H9 (cell line): ENCODE data around the gene DOC2B. TPM values are rescaled to one million over a fixed set of nuclear protein-coding genes. Genes with fewer than 3 reads are reported as not detected.

Source experiments
- DNase-seq: peaks from one replicate; pipeline ENCODE4 v3.0.0-alpha.2; 2017
- H2AFZ ChIP-seq: one replicate; pipeline ENCODE4 v1.6.1; 2013; ENCODE audit warnings: mild to moderate bottlenecking, low read length, control low read depth, moderate library complexity
- H2AK5ac ChIP-seq: 2 replicates; pipeline ENCODE4 v1.6.1; 2013; ENCODE audit warnings: low read length, control low read depth, mixed read lengths; ENCODE audit not compliant: insufficient read length
- H2BK120ac ChIP-seq: one replicate; pipeline ENCODE4 v1.6.1; 2013; ENCODE audit warnings: low read depth, mild to moderate bottlenecking, low read length, control low read depth, inconsistent platforms; ENCODE audit not compliant: poor library complexity, severe bottlenecking
- H2BK12ac ChIP-seq: 2 replicates; pipeline ENCODE4 v1.6.1; 2013; ENCODE audit warnings: low read length, control low read depth, mixed read lengths, low read depth; ENCODE audit not compliant: insufficient read length
- H2BK15ac ChIP-seq: 2 replicates; pipeline ENCODE4 v1.6.1; 2013; ENCODE audit warnings: low read depth, low read length, control low read depth
- H2BK20ac ChIP-seq: one replicate; pipeline ENCODE4 v1.6.1; 2013; ENCODE audit warnings: low read depth, mild to moderate bottlenecking, low read length, control low read depth, inconsistent platforms; ENCODE audit not compliant: poor library complexity, severe bottlenecking
- H2BK5ac ChIP-seq: 2 replicates; pipeline ENCODE4 v1.6.1; 2013; ENCODE audit warnings: low read length, control low read depth, mixed read lengths; ENCODE audit not compliant: insufficient read length
- H3K14ac ChIP-seq: 2 replicates; pipeline ENCODE4 v1.6.1; 2013; ENCODE audit warnings: low read length, control low read depth; ENCODE audit not compliant: insufficient read depth
- H3K18ac ChIP-seq: 2 replicates; pipeline ENCODE4 v1.6.1; 2013; ENCODE audit warnings: low read depth, mild to moderate bottlenecking, mixed read lengths, low read length, control low read depth; ENCODE audit not compliant: insufficient read length
- H3K23ac ChIP-seq: 2 replicates; pipeline ENCODE4 v1.6.1; 2013; ENCODE audit warnings: low read length, control low read depth, mixed read lengths, low read depth; ENCODE audit not compliant: insufficient read length
- H3K23me2 ChIP-seq: 2 replicates; pipeline ENCODE4 v1.6.1; 2013; ENCODE audit warnings: low read depth, mild to moderate bottlenecking, mixed read lengths, low read length, control low read depth; ENCODE audit not compliant: insufficient read length, poor library complexity, severe bottlenecking
- H3K27ac ChIP-seq: 2 replicates; pipeline ENCODE4 v1.5.1; 2013; ENCODE audit warnings: low read length, control low read depth, mixed read lengths, low read depth; ENCODE audit not compliant: insufficient read length
- H3K27me3 ChIP-seq: 2 replicates; pipeline ENCODE4 v1.6.1; 2013; ENCODE audit warnings: low read length, control low read depth, inconsistent platforms; ENCODE audit not compliant: insufficient read depth
- H3K4ac ChIP-seq: 2 replicates; pipeline ENCODE4 v1.6.1; 2013; ENCODE audit warnings: low read depth, mild to moderate bottlenecking, control low read depth, inconsistent platforms, low read length, moderate library complexity
- H3K4me1 ChIP-seq: 2 replicates; pipeline ENCODE4 v1.6.1; 2013; ENCODE audit warnings: low read length, control low read depth, inconsistent platforms; ENCODE audit not compliant: insufficient read depth
- H3K4me2 ChIP-seq: 2 replicates; pipeline ENCODE4 v1.6.1; 2013; ENCODE audit warnings: low read length, control low read depth, mixed read lengths; ENCODE audit not compliant: insufficient read length, insufficient read depth
- H3K56ac ChIP-seq: 2 replicates; pipeline ENCODE4 v1.6.1; 2013; ENCODE audit warnings: low read depth, mild to moderate bottlenecking, mixed read lengths, low read length, control low read depth; ENCODE audit not compliant: insufficient read length
- H3K79me1 ChIP-seq: 2 replicates; pipeline ENCODE4 v1.6.1; 2013; ENCODE audit warnings: low read depth, mild to moderate bottlenecking, moderate library complexity, low read length, control low read depth, inconsistent platforms; ENCODE audit not compliant: insufficient read depth, poor library complexity, severe bottlenecking
- H3K79me2 ChIP-seq: 2 replicates; pipeline ENCODE4 v1.6.1; 2013; ENCODE audit warnings: low read length, control low read depth, inconsistent platforms; ENCODE audit not compliant: insufficient read depth
- H3K9ac ChIP-seq: 2 replicates; pipeline ENCODE4 v1.6.1; 2013; ENCODE audit warnings: low read length, control low read depth, mixed read lengths; ENCODE audit not compliant: insufficient read length; ENCODE audit errors: extremely low read depth
- H3K9me3 ChIP-seq: one replicate; pipeline ENCODE4 v1.6.1; 2013; ENCODE audit warnings: low read depth, low read length, inconsistent platforms; ENCODE audit not compliant: control insufficient read depth
- H3T11ph ChIP-seq: one replicate; pipeline ENCODE4 v1.6.1; 2013; ENCODE audit warnings: mild to moderate bottlenecking, low read length, control low read depth, inconsistent platforms
- H4K20me1 ChIP-seq: one replicate; pipeline ENCODE4 v1.6.1; 2013; ENCODE audit not compliant: control insufficient read depth, insufficient read length, insufficient read depth
- H4K5ac ChIP-seq: 2 replicates; pipeline ENCODE4 v1.6.1; 2013; ENCODE audit warnings: low read depth, mild to moderate bottlenecking, mixed read lengths, low read length, control low read depth; ENCODE audit not compliant: insufficient read length
- H4K8ac ChIP-seq: replicated peaks from 2 replicates; pipeline ENCODE4 v1.6.1; 2013; ENCODE audit warnings: low read length, control low read depth, mixed read lengths, low read depth; ENCODE audit not compliant: insufficient read length
- H4K91ac ChIP-seq: 2 replicates; pipeline ENCODE4 v1.6.1; 2013; ENCODE audit warnings: low read depth, mild to moderate bottlenecking, moderate library complexity, mixed read lengths, low read length, control low read depth; ENCODE audit not compliant: insufficient read length
- H3K27ac Mint-ChIP-seq, 3 experiments: 2 replicates in 2 of 3; 3 replicates in 1 of 3; pipeline ENCODE4 v1.8.0; 2020 to 2021; ENCODE audit warnings: mixed read lengths in 3 of 3, mild to moderate bottlenecking in 1 of 3, moderate library complexity in 1 of 3
- H3K27me3 Mint-ChIP-seq: 2 replicates; pipeline ENCODE4 v1.8.0; 2021; ENCODE audit warnings: low read depth, mild to moderate bottlenecking, moderate library complexity, mixed read lengths
- H3K36me3 Mint-ChIP-seq, 3 experiments: 2 replicates in 2 of 3; 3 replicates in 1 of 3; pipeline ENCODE4 v1.8.0; 2020 to 2021; ENCODE audit warnings: low read depth in 3 of 3, mixed read lengths in 3 of 3; ENCODE audit not compliant: insufficient read depth in 1 of 3
- H3K4me1 Mint-ChIP-seq, 2 experiments: 2 replicates each; pipeline ENCODE4 v1.8.0; 2020; ENCODE audit warnings: mixed read lengths in 2 of 2
- H3K4me3 Mint-ChIP-seq, 2 experiments: 2 replicates in 1 of 2; 3 replicates in 1 of 2; pipeline ENCODE4 v1.8.0; 2020 to 2021; ENCODE audit warnings: mild to moderate bottlenecking in 2 of 2, mixed read lengths in 2 of 2, moderate library complexity in 1 of 2
- H3K9me3 Mint-ChIP-seq, 2 experiments: 2 replicates in 1 of 2; 3 replicates in 1 of 2; pipeline ENCODE4 v1.8.0; 2020; ENCODE audit warnings: mild to moderate bottlenecking in 2 of 2, mixed read lengths in 2 of 2, moderate library complexity in 1 of 2
- WGBS: extraction: QIAGEN DNeasy Blood & Tissue Kit; methylation state at CpG from one replicate; pipeline ENCODE4 v1.1.7; 2013; ENCODE audit warnings: missing lambda C conversion rate, low lambda C conversion rate, mixed read lengths; ENCODE audit not compliant: insufficient read length; ENCODE audit errors: extremely low coverage; 5-methylcytosine and 5-hydroxymethylcytosine counted together
- total RNA-seq: library from RNA; stranded (reverse); gene quantifications from 2 replicates; pipeline ENCODE4 v1.2.1, GENCODE V29; 2021
- TF ChIP-seq, protein P1 (sequence below): fragments of 200-600 bp; sonication (generic); conservative IDR thresholded peaks from 3 replicates; pipeline ENCODE4 v1.8.0; 2021; ENCODE audit warnings: antibody characterized with exemption, mild to moderate bottlenecking

Gene DOC2B
- total RNA-seq, 1 experiment from 2014 or later, result 2.1 TPM

DNA sequence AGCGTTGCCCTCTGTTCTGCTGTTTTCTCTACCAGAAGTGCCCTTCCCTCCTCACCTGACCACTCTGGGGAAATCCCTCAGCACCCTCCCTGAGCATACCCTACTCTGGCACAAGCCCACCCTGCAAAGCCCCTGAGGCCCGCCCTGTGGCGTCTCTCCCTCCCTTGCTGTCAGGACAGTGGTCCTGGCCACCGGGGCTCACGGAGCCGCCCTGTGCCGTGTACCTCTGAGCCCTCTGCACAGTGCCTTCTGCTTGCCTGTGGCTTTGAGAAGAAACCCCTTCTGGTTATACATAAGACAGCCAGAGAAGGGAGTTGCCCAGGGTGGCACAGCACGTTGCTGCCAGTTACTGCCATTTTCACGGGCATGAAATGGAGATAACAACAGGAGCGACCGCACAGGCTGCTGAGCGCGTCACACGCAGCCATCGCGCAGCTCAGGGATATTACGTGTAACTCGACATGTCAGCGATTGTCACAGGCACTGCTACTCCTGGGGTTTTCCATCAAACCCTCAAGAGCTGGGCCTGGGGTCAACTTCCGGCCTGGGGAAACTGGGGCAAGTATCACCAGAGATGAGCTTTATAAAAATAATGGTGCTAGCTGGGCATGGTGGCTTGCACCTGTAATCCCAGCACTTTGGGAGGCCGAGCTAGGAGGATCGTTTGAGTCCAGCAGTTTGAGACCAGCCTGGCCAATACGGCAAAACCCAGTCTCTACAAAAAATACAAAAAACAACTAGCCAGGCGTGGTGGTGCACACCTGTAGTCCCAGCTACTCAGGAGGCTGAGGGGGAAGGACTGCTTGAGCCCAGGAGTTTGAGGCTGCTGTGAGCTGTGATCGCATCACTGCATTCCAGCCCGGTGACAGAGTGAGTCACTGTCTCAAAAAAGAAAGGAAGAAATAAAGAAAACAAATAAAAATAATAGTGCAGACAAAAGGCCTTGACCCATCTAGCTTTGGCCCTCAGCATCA is 29.3 kb downstream of the DOC2B start:
- Histone ChIP-seq H3K4me1 (no peaks in the 10 kb centered on the region), H3K27ac (no peak overlapping the region), H3K23ac (no peak overlapping the region), H2BK15ac (no peak overlapping the region), H2AFZ (no peak overlapping the region), H4K5ac (no peak overlapping the region), H2BK5ac (no peak overlapping the region), H2AK5ac (no peak overlapping the region), H3K4ac (no peak overlapping the region), H2BK120ac (no peak overlapping the region), H3K18ac (no peak overlapping the region), H2BK20ac (no peak overlapping the region), H4K91ac (no peak overlapping the region), H3K14ac (no peak overlapping the region), H3K23me2 (no peaks in the 10 kb centered on the region), H4K8ac (no peak overlapping the region), H3K27me3 (no peaks in the 10 kb centered on the region), H3T11ph (no peak overlapping the region), H3K56ac (no peak overlapping the region), H2BK12ac (no peak overlapping the region), H3K4me2 (no peak overlapping the region), H3K79me1 (no peaks in the 10 kb centered on the region), H3K9me3 (no peaks in the 10 kb centered on the region), H4K20me1 (no peaks in the 10 kb centered on the region), H3K79me2 (no peaks in the 10 kb centered on the region), H3K9ac (no peak overlapping the region)
- TF ChIP-seq, protein P1, sequence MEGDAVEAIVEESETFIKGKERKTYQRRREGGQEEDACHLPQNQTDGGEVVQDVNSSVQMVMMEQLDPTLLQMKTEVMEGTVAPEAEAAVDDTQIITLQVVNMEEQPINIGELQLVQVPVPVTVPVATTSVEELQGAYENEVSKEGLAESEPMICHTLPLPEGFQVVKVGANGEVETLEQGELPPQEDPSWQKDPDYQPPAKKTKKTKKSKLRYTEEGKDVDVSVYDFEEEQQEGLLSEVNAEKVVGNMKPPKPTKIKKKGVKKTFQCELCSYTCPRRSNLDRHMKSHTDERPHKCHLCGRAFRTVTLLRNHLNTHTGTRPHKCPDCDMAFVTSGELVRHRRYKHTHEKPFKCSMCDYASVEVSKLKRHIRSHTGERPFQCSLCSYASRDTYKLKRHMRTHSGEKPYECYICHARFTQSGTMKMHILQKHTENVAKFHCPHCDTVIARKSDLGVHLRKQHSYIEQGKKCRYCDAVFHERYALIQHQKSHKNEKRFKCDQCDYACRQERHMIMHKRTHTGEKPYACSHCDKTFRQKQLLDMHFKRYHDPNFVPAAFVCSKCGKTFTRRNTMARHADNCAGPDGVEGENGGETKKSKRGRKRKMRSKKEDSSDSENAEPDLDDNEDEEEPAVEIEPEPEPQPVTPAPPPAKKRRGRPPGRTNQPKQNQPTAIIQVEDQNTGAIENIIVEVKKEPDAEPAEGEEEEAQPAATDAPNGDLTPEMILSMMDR, result no peak
- DNase-seq, result no peak
- Mint-ChIP-seq H3K4me1 (no peaks in the 10 kb centered on the region), H3K4me3 (no peak overlapping the region), H3K9me3 (no peaks in the 10 kb centered on the region), H3K27ac (no peak overlapping the region), H3K27me3 (peaks cover 4% of the 10 kb centered on the region), H3K36me3 (no peaks in the 10 kb centered on the region)
- no CpG with 5 or more reads among the region's 26 CpGs for WGBS
